ENCODE measurements around the gene LONP1.

GRCh38 chr19:5681391-5682106, 38.4 kb downstream of the LONP1 start:
- TF ChIP-seq CTCF (IDR thresholded peaks at IDR 0.05; ENCODE audit: insufficient read depth, low read depth, low read length) (no peak), EZH2 (IDR thresholded peaks at IDR 0.05; ENCODE audit: insufficient read depth, low read length) (no peak)
